K562 (cell line): Measurements from ENCODE around the gene MAL. TPM values are rescaled to one million over a fixed set of nuclear protein-coding genes. Genes with fewer than 3 reads are reported as not detected.

ENCODE experiments used
- BDP1 ChIP-seq: IDR thresholded peaks from 3 replicates; pipeline ENCODE4 v1.6.1; 2011; ENCODE audit not compliant: insufficient read length, insufficient read depth
- BMI1 ChIP-seq: fragments of 150-350 bp; IDR thresholded peaks from 2 replicates; pipeline ENCODE4 v1.6.1; 2014; ENCODE audit warnings: low read length
- CEBPZ ChIP-seq: fragments of 150-350 bp; IDR thresholded peaks from 2 replicates; pipeline ENCODE4 v1.6.1; 2014; ENCODE audit warnings: low read depth, mild to moderate bottlenecking, low read length, borderline replicate concordance
- NFE2 ChIP-seq: IDR thresholded peaks from 2 replicates; pipeline ENCODE4 v1.6.1; 2014; ENCODE audit warnings: antibody characterized with exemption, low read depth
- REST ChIP-seq, 2 experiments: fragments of 450-650 bp; formaldehyde crosslinking in 1 of 2; IDR thresholded peaks; 2 replicates each; pipeline versions ENCODE4 v1.4.0 to v1.6.1; 2014 to 2020; ENCODE audit warnings: mild to moderate bottlenecking in 2 of 2, borderline replicate concordance in 1 of 2, low read depth in 1 of 2
- SRSF3 ChIP-seq: fragments of 200-400 bp; formaldehyde crosslinking; IDR thresholded peaks from 2 replicates; pipeline ENCODE4 v1.6.1; 2016; ENCODE audit warnings: mild to moderate bottlenecking, low read length, moderate library complexity; ENCODE audit not compliant: insufficient read depth
- ZFPM2 ChIP-seq: fragments of 250-450 bp; sonication (Bioruptor Pico); IDR thresholded peaks from 2 replicates; pipeline ENCODE4 v1.5.1; 2022; ENCODE audit warnings: mild to moderate bottlenecking
- polyA plus RNA-seq, 8 experiments: library from polyadenylated mRNA; depleted of rRNA in 4 of 8; stranded (reverse) in 5 of 8; unstranded in 3 of 8; fragments of >200 nt; fragmentation: Nextera tagmentation in 2 of 8; fragmentation: Illumina TruSeq in 1 of 8; extraction: Ambion mirVana in 2 of 8; extraction: Trizol in 1 of 8; gene quantifications; 2 replicates each; pipeline versions ENCODE4 v1.2.1 to v1.2.3, GENCODE V29; 2011 to 2014; ENCODE audit warnings: inconsistent platforms in 1 of 8, missing spikeins in 1 of 8
- total RNA-seq, 7 experiments: library from RNA; depleted of rRNA in 6 of 7; stranded (reverse); fragments of >200 nt in 6 of 7; fragmentation: Illumina TruSeq in 2 of 7; extraction: Trizol in 2 of 7; gene quantifications; 2 replicates each; pipeline versions ENCODE4 v1.2.1 to v1.2.3, GENCODE V29; 2011 to 2021; ENCODE audit warnings: low replicate concordance in 1 of 7
- TF ChIP-seq, protein P1 (sequence below): IDR thresholded peaks from 3 replicates; pipeline ENCODE4 v1.6.1; 2011; ENCODE audit warnings: borderline replicate concordance, mild to moderate bottlenecking, moderate library complexity; ENCODE audit not compliant: insufficient read length; ENCODE audit errors: extremely low read depth

The MAL gene
- total and polyA plus RNA-seq, 9 of the 15 experiments (the other 6 are each of a cell fraction or from before 2014, with no cell fraction given): not detected

DNA sequence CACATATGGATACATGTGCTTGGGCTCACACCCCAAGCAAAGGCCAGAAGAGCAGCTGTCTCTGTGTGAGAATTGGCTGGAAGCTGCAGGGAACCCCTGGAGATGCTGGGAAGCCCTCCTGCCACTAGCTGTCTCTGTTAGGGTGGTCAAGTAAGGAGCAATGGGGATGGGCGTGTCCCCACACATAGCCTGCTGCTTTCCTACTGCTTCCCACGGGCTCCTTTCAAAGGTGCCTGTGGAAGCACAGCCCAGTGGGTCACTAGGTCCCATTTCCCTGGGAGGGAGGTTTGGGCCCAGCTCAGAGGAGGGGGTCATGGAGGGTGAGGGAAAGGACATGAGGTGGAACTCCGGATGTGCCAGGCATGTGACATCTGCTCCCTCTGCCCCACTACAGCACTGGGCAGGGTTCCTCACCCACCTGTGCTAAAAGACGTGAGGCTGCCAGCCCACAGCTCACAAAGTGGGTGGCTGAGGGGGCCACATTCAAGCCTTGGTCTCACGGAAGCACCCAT is 24.4 kb upstream of the MAL start (continued):
- TF ChIP-seq, protein P1, sequence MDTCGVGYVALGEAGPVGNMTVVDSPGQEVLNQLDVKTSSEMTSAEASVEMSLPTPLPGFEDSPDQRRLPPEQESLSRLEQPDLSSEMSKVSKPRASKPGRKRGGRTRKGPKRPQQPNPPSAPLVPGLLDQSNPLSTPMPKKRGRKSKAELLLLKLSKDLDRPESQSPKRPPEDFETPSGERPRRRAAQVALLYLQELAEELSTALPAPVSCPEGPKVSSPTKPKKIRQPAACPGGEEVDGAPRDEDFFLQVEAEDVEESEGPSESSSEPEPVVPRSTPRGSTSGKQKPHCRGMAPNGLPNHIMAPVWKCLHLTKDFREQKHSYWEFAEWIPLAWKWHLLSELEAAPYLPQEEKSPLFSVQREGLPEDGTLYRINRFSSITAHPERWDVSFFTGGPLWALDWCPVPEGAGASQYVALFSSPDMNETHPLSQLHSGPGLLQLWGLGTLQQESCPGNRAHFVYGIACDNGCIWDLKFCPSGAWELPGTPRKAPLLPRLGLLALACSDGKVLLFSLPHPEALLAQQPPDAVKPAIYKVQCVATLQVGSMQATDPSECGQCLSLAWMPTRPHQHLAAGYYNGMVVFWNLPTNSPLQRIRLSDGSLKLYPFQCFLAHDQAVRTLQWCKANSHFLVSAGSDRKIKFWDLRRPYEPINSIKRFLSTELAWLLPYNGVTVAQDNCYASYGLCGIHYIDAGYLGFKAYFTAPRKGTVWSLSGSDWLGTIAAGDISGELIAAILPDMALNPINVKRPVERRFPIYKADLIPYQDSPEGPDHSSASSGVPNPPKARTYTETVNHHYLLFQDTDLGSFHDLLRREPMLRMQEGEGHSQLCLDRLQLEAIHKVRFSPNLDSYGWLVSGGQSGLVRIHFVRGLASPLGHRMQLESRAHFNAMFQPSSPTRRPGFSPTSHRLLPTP: no peak
- TF ChIP-seq SRSF3 (no peak), BDP1 (no peak), NFE2 (no peak), ZFPM2 (no peak), BMI1 (no peak), CEBPZ (no peak), REST (IDR thresholded peaks at IDR 0.05; ENCODE audit: borderline replicate concordance) (no peak), REST (CRISPR knock-in tag; IDR thresholded peaks at IDR 0.05; ENCODE audit: low read depth) (no peak)
- TF ChIP-seq, all 486 proteins: peak for 0
